K562 (cell line): ENCODE results near the gene PPP2R3C. TPM values are rescaled to one million over a fixed set of nuclear protein-coding genes. Genes with fewer than 3 reads are reported as not detected.

Experiments used
- CBX2 ChIP-seq: fragments of 200-600 bp; sonication (generic); IDR thresholded peaks from one replicate; pipeline ENCODE4 v1.6.1; 2012; ENCODE audit warnings: mild to moderate bottlenecking, low read length, inconsistent platforms; ENCODE audit not compliant: insufficient read depth, poor library complexity, severe bottlenecking
- GABPB2 ChIP-seq: fragments of 250-450 bp; sonication (Bioruptor Pico); conservative IDR thresholded peaks from 2 replicates; pipeline ENCODE4 v1.5.1; 2021; ENCODE audit warnings: mild to moderate bottlenecking
- HDAC2 ChIP-seq: fragments of 450-650 bp; IDR thresholded peaks from 2 replicates; pipeline ENCODE4 v1.6.1; 2016; ENCODE audit warnings: mild to moderate bottlenecking
- HDAC3 ChIP-seq: fragments of 450-650 bp; IDR thresholded peaks from 2 replicates; pipeline ENCODE4 v1.6.1; 2018; ENCODE audit warnings: borderline replicate concordance, mild to moderate bottlenecking, moderate library complexity; ENCODE audit not compliant: partially characterized antibody
- HDAC6 ChIP-seq: IDR thresholded peaks from 2 replicates; pipeline ENCODE4 v1.6.1; 2012; ENCODE audit warnings: low read depth, mild to moderate bottlenecking, control low read depth, inconsistent platforms, low read length, moderate library complexity
- HDGF ChIP-seq: fragments of 450-650 bp; IDR thresholded peaks from 2 replicates; pipeline ENCODE4 v1.6.1; 2016
- KAT7 ChIP-seq: sonication (generic); formaldehyde crosslinking; IDR thresholded peaks from 2 replicates; pipeline ENCODE4 v1.8.0; 2022; ENCODE audit warnings: missing genetic modification reagents, mild to moderate bottlenecking, borderline replicate concordance
- KDM4B ChIP-seq, 2 experiments: fragments of 450-650 bp in 1 of 2; sonication (generic) in 1 of 2; IDR thresholded peaks; 2 replicates each; pipeline ENCODE4 v1.6.1; 2016 to 2017; ENCODE audit warnings: borderline replicate concordance in 2 of 2, antibody characterized with exemption in 1 of 2, low read depth in 1 of 2, mild to moderate bottlenecking in 1 of 2
- MCM5 ChIP-seq: fragments of 450-650 bp; IDR thresholded peaks from 2 replicates; pipeline ENCODE4 v1.6.1; 2016; ENCODE audit warnings: low read depth
- NFXL1 ChIP-seq: fragments of 450-650 bp; formaldehyde crosslinking; IDR thresholded peaks from 2 replicates; pipeline ENCODE4 v1.4.0; 2021; ENCODE audit warnings: mild to moderate bottlenecking
- POLR2G ChIP-seq: fragments of 200-400 bp; formaldehyde crosslinking; IDR thresholded peaks from 2 replicates; pipeline ENCODE4 v1.6.1; 2017; ENCODE audit warnings: low read depth, mild to moderate bottlenecking, antibody characterized with exemption, low read length, moderate library complexity
- PYGO2 ChIP-seq: fragments of 450-650 bp; IDR thresholded peaks from 2 replicates; pipeline ENCODE4 v1.6.1; 2016; ENCODE audit warnings: mild to moderate bottlenecking, missing genetic modification characterization, moderate library complexity, missing compliant biosample characterization
- RB1 ChIP-seq: fragments of 450-650 bp; IDR thresholded peaks from 2 replicates; pipeline ENCODE4 v1.6.1; 2017; ENCODE audit warnings: low read depth, mild to moderate bottlenecking
- RBM22 ChIP-seq: fragments of 200-400 bp; formaldehyde crosslinking; IDR thresholded peaks from 2 replicates; pipeline ENCODE4 v1.6.1; 2018; ENCODE audit warnings: low read length, low read depth; ENCODE audit not compliant: poor library complexity, severe bottlenecking
- SMAD4 ChIP-seq: fragments of 250-450 bp; sonication (Bioruptor Pico); conservative IDR thresholded peaks from 2 replicates; pipeline ENCODE4 v1.8.0; 2021; ENCODE audit warnings: inconsistent platforms, mild to moderate bottlenecking, moderate library complexity
- SMARCC2 ChIP-seq: fragments of 450-650 bp; IDR thresholded peaks from 2 replicates; pipeline ENCODE4 v1.6.1; 2017; ENCODE audit warnings: antibody characterized with exemption, moderate library complexity, mild to moderate bottlenecking, low read depth
- SNAPC5 ChIP-seq: fragments of 250-450 bp; sonication (Bioruptor Pico); IDR thresholded peaks from 2 replicates; pipeline ENCODE4 v1.8.0; 2021; ENCODE audit warnings: moderate library complexity, mild to moderate bottlenecking, inconsistent platforms
- SP1 ChIP-seq: sonication (generic); formaldehyde crosslinking; IDR thresholded peaks from 2 replicates; pipeline ENCODE4 v1.8.1; 2022; ENCODE audit warnings: mild to moderate bottlenecking, missing genetic modification reagents
- SRSF1 ChIP-seq: fragments of 200-400 bp; formaldehyde crosslinking; IDR thresholded peaks from 2 replicates; pipeline ENCODE4 v1.6.1; 2017; ENCODE audit warnings: mild to moderate bottlenecking, low read depth, low read length, moderate library complexity
- TBL1XR1 ChIP-seq, 2 experiments: IDR thresholded peaks; 2 replicates each; pipeline ENCODE4 v1.6.1; 2012; ENCODE audit warnings: improper control_type of control experiment in 2 of 2, low read length in 2 of 2, mild to moderate bottlenecking in 1 of 2
- TCF7 ChIP-seq: sonication (generic); IDR thresholded peaks from 2 replicates; pipeline ENCODE4 v1.6.1; 2016; ENCODE audit warnings: antibody characterized with exemption, borderline replicate concordance
- TEAD1 ChIP-seq, 2 experiments: fragments of 450-650 bp in 1 of 2; sonication (generic) in 1 of 2; formaldehyde crosslinking; IDR thresholded peaks; 2 replicates each; pipeline versions ENCODE4 v1.4.0 to v1.8.0; 2020 to 2022; ENCODE audit warnings: mild to moderate bottlenecking in 2 of 2, missing genetic modification reagents in 1 of 2
- ZBED1 ChIP-seq: IDR thresholded peaks from 2 replicates; pipeline ENCODE4 v1.6.1; 2014
- ZBTB34 ChIP-seq: fragments of 250-450 bp; sonication (Bioruptor Pico); IDR thresholded peaks from 2 replicates; pipeline ENCODE4 v1.8.0; 2021; ENCODE audit warnings: mild to moderate bottlenecking, moderate library complexity
- ZHX1 ChIP-seq: fragments of 150-350 bp; conservative IDR thresholded peaks from 2 replicates; pipeline ENCODE4 v1.6.1; 2014; ENCODE audit warnings: low read length
- ZKSCAN3 ChIP-seq: fragments of 250-450 bp; sonication (Bioruptor Pico); IDR thresholded peaks from 2 replicates; pipeline ENCODE4 v1.4.0; 2020
- ZNF143 ChIP-seq: sonication (generic); formaldehyde crosslinking; IDR thresholded peaks from 2 replicates; pipeline ENCODE4 v1.9.0; 2022; ENCODE audit warnings: mild to moderate bottlenecking, missing genetic modification reagents
- ZNF24 ChIP-seq: fragments of 450-650 bp; IDR thresholded peaks from 2 replicates; pipeline ENCODE4 v1.6.1; 2016
- ZNF253 ChIP-seq: fragments of 250-450 bp; sonication (Bioruptor Pico); conservative IDR thresholded peaks from 2 replicates; pipeline ENCODE4 v1.6.1; 2021; ENCODE audit warnings: mild to moderate bottlenecking
- ZNF57 ChIP-seq: fragments of 450-650 bp; formaldehyde crosslinking; IDR thresholded peaks from 2 replicates; pipeline ENCODE4 v1.4.0; 2020; ENCODE audit warnings: mild to moderate bottlenecking, moderate library complexity
- polyA plus RNA-seq, 8 experiments: library from polyadenylated mRNA; depleted of rRNA in 4 of 8; stranded (reverse) in 5 of 8; unstranded in 3 of 8; fragments of >200 nt; fragmentation: Nextera tagmentation in 2 of 8; fragmentation: Illumina TruSeq in 1 of 8; extraction: Ambion mirVana in 2 of 8; extraction: Trizol in 1 of 8; gene quantifications; 2 replicates each; pipeline versions ENCODE4 v1.2.1 to v1.2.3, GENCODE V29; 2011 to 2014; ENCODE audit warnings: inconsistent platforms in 1 of 8, missing spikeins in 1 of 8
- total RNA-seq, 7 experiments: library from RNA; depleted of rRNA in 6 of 7; stranded (reverse); fragments of >200 nt in 6 of 7; fragmentation: Illumina TruSeq in 2 of 7; extraction: Trizol in 2 of 7; gene quantifications; 2 replicates each; pipeline versions ENCODE4 v1.2.1 to v1.2.3, GENCODE V29; 2011 to 2021; ENCODE audit warnings: low replicate concordance in 1 of 7

PPP2R3C gene
- total and polyA plus RNA-seq, 9 of the 15 experiments (the other 6 are each of a cell fraction or from before 2014, with no cell fraction given): 14.7 to 43.3 (median 22.7) TPM

- TF ChIP-seq ZBTB34 (no peak), SMARCC2 (peak; percentile 45; the same call in 1 of the 2 replicates), ZBED1 (no peak), HDAC6 (no peak), TBL1XR1 (IDR thresholded peaks at IDR 0.05; ENCODE audit: low read length in 2 of 2) (no peak), ZNF143 (CRISPR knock-in tag) (no peak), SP1 (CRISPR knock-in tag) (no peak), ZNF57 (CRISPR knock-in tag) (no peak), GABPB2 (CRISPR knock-in tag) (no peak), RB1 (no peak), SNAPC5 (CRISPR knock-in tag) (no peak), ZHX1 (no peak), SMAD4 (no peak), HDGF (no peak), SRSF1 (no peak), KAT7 (no peak), KDM4B (IDR thresholded peaks at IDR 0.05; ENCODE audit: borderline replicate concordance in 2 of 2, low read depth in 1 of 2) (no peak), TEAD1 (CRISPR knock-in tag; IDR thresholded peaks at IDR 0.05) (no peak), TCF7 (no peak), POLR2G (no peak), RBM22 (no peak), ZNF24 (no peak), HDAC3 (no peak), MCM5 (no peak), ZNF253 (CRISPR knock-in tag) (no peak), HDAC2 (peak; percentile 63; the same call in 1 of the 2 replicates), CBX2 (no peak), NFXL1 (CRISPR knock-in tag) (no peak), PYGO2 (tag) (no peak), ZKSCAN3 (CRISPR knock-in tag) (no peak)
Measured at GRCh38 chr14:35050652-35051051, 71.1 kb downstream of the PPP2R3C start (continued).
